ENCODE data around the gene TMEM240.
"Not testable (repeated sequence)": the region's sequence is repeated elsewhere in the genome, so short reads cannot be mapped to it uniquely, and the experiment has no call there.

TMEM240 gene

GRCh38 chr1:1489231-1489630 lies 51.2 kb downstream of the TMEM240 start:
- H3K27me3 ChIP-seq (ENCODE audit: control insufficient read depth, low read length) = no peaks in the 10 kb centered on the region
- H3K36me3 ChIP-seq (ENCODE audit: control insufficient read depth, low read length) = peaks cover 69% of the 10 kb centered on the region
- H3K9me3 ChIP-seq (ENCODE audit: control insufficient read depth, insufficient read depth, low read length) = peaks cover 7% of the 10 kb centered on the region; the same call in 1 of the 2 replicates
- no peaks in the 10 kb centered on the region for H4K20me1 ChIP-seq (ENCODE audit: control insufficient read depth, insufficient read depth, low read depth, low read length)
- no peak overlapping the region for H3K27ac ChIP-seq (ENCODE audit: low read depth, low read length)
- no peaks in the 10 kb centered on the region for H3K4me1 ChIP-seq (ENCODE audit: control insufficient read depth, low read length)
- no peaks in the 10 kb centered on the region for H3K79me2 ChIP-seq (ENCODE audit: control insufficient read depth, low read length)
- H3K4me3 ChIP-seq (ENCODE audit: low read length) = no peak overlapping the region
- H3K9me2 ChIP-seq (replicated peaks; ENCODE audit: control insufficient read depth, low read length) = no peaks in the 10 kb centered on the region
- no peaks in the 10 kb centered on the region for H3F3A ChIP-seq (ENCODE audit: control insufficient read depth, insufficient read depth)
- no peak overlapping the region for H3K4me2 ChIP-seq (ENCODE audit: low read length)
- TF ChIP-seq CTCF (IDR thresholded peaks at IDR 0.05; ENCODE audit: low read depth, low read length, poor library complexity, severe bottlenecking) (no peak), EZH2phosphoT487 (IDR thresholded peaks at IDR 0.05; ENCODE audit: borderline replicate concordance, low read length) (no peak)

GRCh38 chr1:1487701-1488100 lies 52.7 kb downstream of the TMEM240 start:
- Histone ChIP-seq H3F3A (ENCODE audit: control insufficient read depth, insufficient read depth) (no peaks in the 10 kb centered on the region), H3K9me2 (replicated peaks; ENCODE audit: control insufficient read depth, low read length) (no peaks in the 10 kb centered on the region), H3K4me1 (ENCODE audit: control insufficient read depth, low read length) (no peaks in the 10 kb centered on the region), H4K20me1 (ENCODE audit: control insufficient read depth, insufficient read depth, low read depth, low read length) (no peaks in the 10 kb centered on the region), H3K4me2 (ENCODE audit: low read length) (no peak overlapping the region), H3K36me3 (ENCODE audit: control insufficient read depth, low read length) (peaks cover 77% of the 10 kb centered on the region), H3K9me3 (ENCODE audit: control insufficient read depth, insufficient read depth, low read length) (peaks cover 7% of the 10 kb centered on the region; the same call in 1 of the 2 replicates), H3K27ac (ENCODE audit: low read depth, low read length) (no peak overlapping the region), H3K4me3 (ENCODE audit: low read length) (no peak overlapping the region), H3K27me3 (ENCODE audit: control insufficient read depth, low read length) (no peaks in the 10 kb centered on the region), H3K79me2 (ENCODE audit: control insufficient read depth, low read length) (no peaks in the 10 kb centered on the region)
- no peak for TF ChIP-seq EZH2phosphoT487 (IDR thresholded peaks at IDR 0.05; ENCODE audit: borderline replicate concordance, low read length)
- no peak for TF ChIP-seq CTCF (IDR thresholded peaks at IDR 0.05; ENCODE audit: low read depth, low read length, poor library complexity, severe bottlenecking)

GRCh38 chr1:1485755-1486317 lies 54.6 kb downstream of the TMEM240 start:
- H3K9me3 ChIP-seq (ENCODE audit: control insufficient read depth, insufficient read depth, low read length); H3K4me1 ChIP-seq (ENCODE audit: control insufficient read depth, low read length); H3K79me2 ChIP-seq (ENCODE audit: control insufficient read depth, low read length); H3K4me2 ChIP-seq (ENCODE audit: low read length); H3K27me3 ChIP-seq (ENCODE audit: control insufficient read depth, low read length); H4K20me1 ChIP-seq (ENCODE audit: control insufficient read depth, insufficient read depth, low read depth, low read length); H3F3A ChIP-seq (ENCODE audit: control insufficient read depth, insufficient read depth); H3K4me3 ChIP-seq (ENCODE audit: low read length); H3K27ac ChIP-seq (ENCODE audit: low read depth, low read length); H3K9me2 ChIP-seq (replicated peaks; ENCODE audit: control insufficient read depth, low read length): not testable (repeated sequence)
- peaks cover 69% of the 10 kb centered on the region for H3K36me3 ChIP-seq (ENCODE audit: control insufficient read depth, low read length)

GRCh38 chr1:1484976-1485750 lies 55.3 kb downstream of the TMEM240 start:
- H3K4me2 ChIP-seq (ENCODE audit: low read length); H3K4me1 ChIP-seq (ENCODE audit: control insufficient read depth, low read length); H3K27ac ChIP-seq (ENCODE audit: low read depth, low read length): not testable (repeated sequence)

More at GRCh38 chr1:1484976-1485750, 55.3 kb downstream of the TMEM240 start:
- H3F3A ChIP-seq (ENCODE audit: control insufficient read depth, insufficient read depth); H3K4me3 ChIP-seq (ENCODE audit: low read length); H3K27me3 ChIP-seq (ENCODE audit: control insufficient read depth, low read length); H4K20me1 ChIP-seq (ENCODE audit: control insufficient read depth, insufficient read depth, low read depth, low read length); H3K9me2 ChIP-seq (replicated peaks; ENCODE audit: control insufficient read depth, low read length); H3K9me3 ChIP-seq (ENCODE audit: control insufficient read depth, insufficient read depth, low read length); H3K79me2 ChIP-seq (ENCODE audit: control insufficient read depth, low read length): not testable (repeated sequence)
- peaks cover 63% of the 10 kb centered on the region for H3K36me3 ChIP-seq (ENCODE audit: control insufficient read depth, low read length)

Data from DOHH2 (cell line).